Smooth muscle cell (in vitro differentiated cells): ENCODE data around the gene SEC61B. TPM values are rescaled to one million over a fixed set of nuclear protein-coding genes. Genes with fewer than 3 reads are reported as not detected.
"Not testable (repeated sequence)": the region's sequence is repeated elsewhere in the genome, so short reads cannot be mapped to it uniquely, and the experiment has no call there.

ENCODE experiments used
- DNase-seq: peaks from one replicate; lab custom pipeline; 2025; ENCODE audit not compliant: unreplicated experiment; lab: John Stamatoyannopoulos, UW
- H2AFZ ChIP-seq: fragments of 200-600 bp; sonication (generic); 2 replicates; pipeline ENCODE4 v1.6.0; 2016; ENCODE audit warnings: antibody characterized with exemption, low read depth, mild to moderate bottlenecking
- H3F3A ChIP-seq: fragments of 200-600 bp; sonication (generic); 2 replicates; pipeline ENCODE4 v1.6.0; 2017; ENCODE audit warnings: antibody characterized with exemption, low read depth
- H3K27ac ChIP-seq: fragments of 200-600 bp; sonication (generic); 2 replicates; pipeline ENCODE4 v1.5.1; 2016; ENCODE audit warnings: low read depth, mild to moderate bottlenecking
- H3K27me3 ChIP-seq: fragments of 200-600 bp; sonication (generic); 2 replicates; pipeline ENCODE4 v1.6.1; 2016; ENCODE audit warnings: low read depth, mild to moderate bottlenecking
- H3K36me3 ChIP-seq: fragments of 200-600 bp; sonication (generic); 2 replicates; pipeline ENCODE4 v1.5.1; 2016; ENCODE audit warnings: low read depth
- H3K4me1 ChIP-seq: fragments of 200-600 bp; sonication (generic); 2 replicates; pipeline ENCODE4 v1.5.1; 2016; ENCODE audit warnings: low read depth
- H3K4me2 ChIP-seq: fragments of 200-600 bp; sonication (generic); 2 replicates; pipeline ENCODE4 v1.6.0; 2016; ENCODE audit warnings: mild to moderate bottlenecking
- H3K4me3 ChIP-seq: fragments of 200-600 bp; sonication (generic); 2 replicates; pipeline ENCODE4 v1.5.1; 2016; ENCODE audit warnings: mild to moderate bottlenecking
- H3K79me2 ChIP-seq: fragments of 200-600 bp; sonication (generic); 2 replicates; pipeline ENCODE4 v1.6.0; 2016; ENCODE audit warnings: low read depth, mild to moderate bottlenecking
- H3K9ac ChIP-seq: fragments of 200-600 bp; sonication (generic); 2 replicates; pipeline ENCODE4 v1.6.0; 2016; ENCODE audit warnings: low read depth
- H3K9me3 ChIP-seq: fragments of 200-600 bp; sonication (generic); replicated peaks from 2 replicates; pipeline ENCODE4 v1.5.1; 2016; ENCODE audit warnings: low read depth
- H4K20me1 ChIP-seq: fragments of 200-600 bp; sonication (generic); 2 replicates; pipeline ENCODE4 v1.6.0; 2016; ENCODE audit warnings: low read depth
- CTCF ChIP-seq: fragments of 200-600 bp; sonication (generic); IDR thresholded peaks from 2 replicates; pipeline ENCODE4 v1.5.1; 2017; ENCODE audit warnings: borderline replicate concordance, mild to moderate bottlenecking, antibody characterized with exemption; ENCODE audit not compliant: insufficient read depth, poor library complexity, severe bottlenecking
- WGBS: methylation state at CpG from one replicate; pipeline ENCODE4 v1.1.7; 2016; ENCODE audit warnings: low lambda C conversion rate; 5-methylcytosine and 5-hydroxymethylcytosine counted together
- polyA plus RNA-seq: library from polyadenylated mRNA; unstranded; fragments of >200 nt; fragmentation: Nextera tagmentation; extraction: Ambion mirVana; gene quantifications from 2 replicates; pipeline ENCODE4 v1.2.1, GENCODE V29; 2016
- total RNA-seq: library from RNA; depleted of rRNA; stranded (reverse); fragments of >200 nt; gene quantifications from 2 replicates; pipeline ENCODE4 v1.2.3, GENCODE V29; 2014

Gene SEC61B
- total and polyA plus RNA-seq, 2 experiments from 2014 or later = 385 to 549 TPM

GRCh38 chr9:99193466-99193821 lies 28.6 kb upstream of the SEC61B start:
- no peak for TF ChIP-seq CTCF
- H3F3A ChIP-seq = no peaks in the 10 kb centered on the region
- WGBS = 80% methylated on average over 2 of the region's 2 CpGs

GRCh38 chr9:99196484-99196883 lies 25.6 kb upstream of the SEC61B start:
- not testable (repeated sequence) for H3K9me3 ChIP-seq, H3K27ac ChIP-seq, DNase-seq, H3K79me2 ChIP-seq, H4K20me1 ChIP-seq, H3K4me3 ChIP-seq, H2AFZ ChIP-seq, H3K27me3 ChIP-seq, H3K4me2 ChIP-seq, H3F3A ChIP-seq, H3K4me1 ChIP-seq, H3K9ac ChIP-seq, H3K36me3 ChIP-seq
- 93% methylated on average over 5 of the region's 5 CpGs for WGBS

More at GRCh38 chr9:99193466-99193821, 28.6 kb upstream of the SEC61B start:
- no peak overlapping the region for H3K4me2 ChIP-seq
- H3K36me3 ChIP-seq = no peaks in the 10 kb centered on the region
- no peak overlapping the region for H2AFZ ChIP-seq
- DNase-seq = no peak
- no peak overlapping the region for H3K4me3 ChIP-seq
- H4K20me1 ChIP-seq = no peaks in the 10 kb centered on the region
- H3K9me3 ChIP-seq = no peaks in the 10 kb centered on the region
- no peak overlapping the region for H3K9ac ChIP-seq
- no peaks in the 10 kb centered on the region for H3K79me2 ChIP-seq
- no peak overlapping the region for H3K27ac ChIP-seq
- H3K4me1 ChIP-seq = no peaks in the 10 kb centered on the region
- H3K27me3 ChIP-seq = no peaks in the 10 kb centered on the region

- no peaks in the 10 kb centered on the region for H3K27me3 ChIP-seq
- H3K27ac ChIP-seq = no peak overlapping the region
- no peak overlapping the region for H3K9ac ChIP-seq
- no peaks in the 10 kb centered on the region for H3K4me1 ChIP-seq
- no peaks in the 10 kb centered on the region for H4K20me1 ChIP-seq
- DNase-seq = no peak
- H2AFZ ChIP-seq = no peak overlapping the region
- WGBS = 96% methylated on average over 3 of the region's 3 CpGs
- H3F3A ChIP-seq = no peaks in the 10 kb centered on the region
- no peak for TF ChIP-seq CTCF
- H3K79me2 ChIP-seq = no peaks in the 10 kb centered on the region
- no peaks in the 10 kb centered on the region for H3K9me3 ChIP-seq
- no peak overlapping the region for H3K4me2 ChIP-seq
- no peak overlapping the region for H3K4me3 ChIP-seq
- H3K36me3 ChIP-seq = no peaks in the 10 kb centered on the region
These were observed 24.9 kb upstream of the SEC61B start for GRCh38 chr9:99197124-99197630.

- no peaks in the 10 kb centered on the region for H3K27me3 ChIP-seq
- no peaks in the 10 kb centered on the region for H4K20me1 ChIP-seq
- H3F3A ChIP-seq = no peaks in the 10 kb centered on the region
- H3K36me3 ChIP-seq = no peaks in the 10 kb centered on the region
- H3K4me2 ChIP-seq = no peak overlapping the region
- no peaks in the 10 kb centered on the region for H3K9me3 ChIP-seq
- H3K27ac ChIP-seq = no peak overlapping the region
- no peak overlapping the region for H2AFZ ChIP-seq
- H3K4me1 ChIP-seq = no peaks in the 10 kb centered on the region
- DNase-seq = no peak
- 78% methylated on average over 9 of the region's 9 CpGs for WGBS
- TF ChIP-seq CTCF = no peak
- H3K9ac ChIP-seq = no peak overlapping the region
- H3K79me2 ChIP-seq = no peaks in the 10 kb centered on the region
- H3K4me3 ChIP-seq = no peak overlapping the region
These were observed 24.1 kb upstream of the SEC61B start for GRCh38 chr9:99197987-99198386.
